ENCODE data around the gene PNPLA8.

GRCh38 chr7:108517951-108518350, 8.0 kb downstream of the PNPLA8 start:
- TF ChIP-seq CTCF (IDR thresholded peaks at IDR 0.05; ENCODE audit: insufficient read depth, low read length, poor library complexity, severe bottlenecking) (no peak), EZH2phosphoT487 (conservative IDR thresholded peaks at IDR 0.05; ENCODE audit: low read length) (no peak)

Data from SU-DHL-6 (cell line).